HTERT RPE-1 (cell line): Measurements from ENCODE around the gene TNXB.
"Not testable (repeated sequence)": the region's sequence is repeated elsewhere in the genome, so short reads cannot be mapped to it uniquely, and the experiment has no call there.

Experiments
- in situ Hi-C: fragments of 300-500 bp; cut with MboI; formaldehyde crosslinking; loops from 4 replicates; pipeline ENCODE4 v1.14.3; 2020; ENCODE audit warnings: low sequenced_read_pairs

Gene TNXB

GRCh38 chr6:32109114-32109764, at the start of gene TNXB:
TSS of gene TNXB (minus strand) at chr6:32109338. CDS start at chr6:32098198, 11,140 bp downstream.
- in situ Hi-C loops = no loop called here

- in situ Hi-C loops = no loop called here
Measured at GRCh38 chr6:32158052-32158451, 48.9 kb upstream of the TNXB start.

- in situ Hi-C loops = no loop called here
Measured at GRCh38 chr6:32156891-32157290, 47.8 kb upstream of the TNXB start.

GRCh38 chr6:32154514-32155161, 45.5 kb upstream of the TNXB start:
- in situ Hi-C loops = no loop called here

- in situ Hi-C loops = no loop called here
Measured at GRCh38 chr6:32153564-32154513, 44.7 kb upstream of the TNXB start, which contains the start of gene PPT2. TSS of gene PPT2 (plus strand) at chr6:32154141. CDS start at chr6:32154595, 454 bp downstream.

GRCh38 chr6:32152769-32153563, 43.8 kb upstream of the TNXB start:
- in situ Hi-C loops = no loop called here

GRCh38 chr6:32151863-32152768, 43.0 kb upstream of the TNXB start, which contains the start of gene PRRT1:
TSS of gene PRRT1 (minus strand) at chr6:32151939. CDS start at chr6:32151827, 112 bp downstream.
- in situ Hi-C loops = no loop called here

- in situ Hi-C loops = no loop called here
Measured at GRCh38 chr6:32151181-32151862, 42.2 kb upstream of the TNXB start.

- in situ Hi-C loops = no loop called here
Measured at GRCh38 chr6:32149932-32150870, 41.1 kb upstream of the TNXB start.

GRCh38 chr6:32149092-32149755, 40.1 kb upstream of the TNXB start:
- in situ Hi-C loops = no loop called here

GRCh38 chr6:32148289-32149091, 39.4 kb upstream of the TNXB start:
- in situ Hi-C loops = no loop called here

- in situ Hi-C loops = no loop called here
Measured at GRCh38 chr6:32147401-32148132, 38.4 kb upstream of the TNXB start.

- in situ Hi-C loops = no loop called here
Measured at GRCh38 chr6:32146687-32147086, 37.5 kb upstream of the TNXB start.

GRCh38 chr6:32146287-32146686, 37.1 kb upstream of the TNXB start:
- in situ Hi-C loops = no loop called here

- in situ Hi-C loops = not testable (repeated sequence)
Measured at GRCh38 chr6:32144238-32144637, 35.1 kb upstream of the TNXB start.
